ENCODE results near the gene TBC1D2.

GRCh38 chr9:98234245-98234825, 21.1 kb downstream of the TBC1D2 start:
- no peak for TF ChIP-seq GATA2 (IDR thresholded peaks at IDR 0.05; ENCODE audit: low read depth, low read length)
- TF ChIP-seq GATA3 (IDR thresholded peaks at IDR 0.05; ENCODE audit: low read depth, low read length) = no peak
